ENCODE data around the gene IL18BP.

- TF ChIP-seq RFX5 (IDR thresholded peaks at IDR 0.05; ENCODE audit: low read depth, low read length) (no peak), E4F1 (CRISPR knock-in tag; IDR thresholded peaks at IDR 0.05; ENCODE audit: borderline replicate concordance) (no peak), NR1H2 (CRISPR knock-in tag; IDR thresholded peaks at IDR 0.05) (no peak), ZBTB33 (CRISPR knock-in tag; IDR thresholded peaks at IDR 0.05) (no peak), EZH2 (IDR thresholded peaks at IDR 0.05; ENCODE audit: borderline replicate concordance, low read depth, low read length) (no peak), NFYB (IDR thresholded peaks at IDR 0.05; ENCODE audit: extremely low read depth, insufficient read length) (no peak), CTCF (IDR thresholded peaks at IDR 0.05 in 2 of 3, conservative IDR thresholded peaks at IDR 0.05 in 1 of 3; ENCODE audit: insufficient read depth in 2 of 3, low read depth in 1 of 3, low read length in 3 of 3) (no peak)
Measured at GRCh38 chr11:72030472-72031045, 31.9 kb downstream of the IL18BP start.
